A204.1 (cell line): ENCODE measurements around the gene PRPH.
"Not testable (repeated sequence)": the region's sequence is repeated elsewhere in the genome, so short reads cannot be mapped to it uniquely, and the experiment has no call there.

ENCODE experiments used
- FAIRE-seq: peaks from 2 replicates; lab custom pipeline; 2012; peaks lifted over from hg19 to GRCh38; lab: Jason Lieb, UNC

Gene PRPH

DNA sequence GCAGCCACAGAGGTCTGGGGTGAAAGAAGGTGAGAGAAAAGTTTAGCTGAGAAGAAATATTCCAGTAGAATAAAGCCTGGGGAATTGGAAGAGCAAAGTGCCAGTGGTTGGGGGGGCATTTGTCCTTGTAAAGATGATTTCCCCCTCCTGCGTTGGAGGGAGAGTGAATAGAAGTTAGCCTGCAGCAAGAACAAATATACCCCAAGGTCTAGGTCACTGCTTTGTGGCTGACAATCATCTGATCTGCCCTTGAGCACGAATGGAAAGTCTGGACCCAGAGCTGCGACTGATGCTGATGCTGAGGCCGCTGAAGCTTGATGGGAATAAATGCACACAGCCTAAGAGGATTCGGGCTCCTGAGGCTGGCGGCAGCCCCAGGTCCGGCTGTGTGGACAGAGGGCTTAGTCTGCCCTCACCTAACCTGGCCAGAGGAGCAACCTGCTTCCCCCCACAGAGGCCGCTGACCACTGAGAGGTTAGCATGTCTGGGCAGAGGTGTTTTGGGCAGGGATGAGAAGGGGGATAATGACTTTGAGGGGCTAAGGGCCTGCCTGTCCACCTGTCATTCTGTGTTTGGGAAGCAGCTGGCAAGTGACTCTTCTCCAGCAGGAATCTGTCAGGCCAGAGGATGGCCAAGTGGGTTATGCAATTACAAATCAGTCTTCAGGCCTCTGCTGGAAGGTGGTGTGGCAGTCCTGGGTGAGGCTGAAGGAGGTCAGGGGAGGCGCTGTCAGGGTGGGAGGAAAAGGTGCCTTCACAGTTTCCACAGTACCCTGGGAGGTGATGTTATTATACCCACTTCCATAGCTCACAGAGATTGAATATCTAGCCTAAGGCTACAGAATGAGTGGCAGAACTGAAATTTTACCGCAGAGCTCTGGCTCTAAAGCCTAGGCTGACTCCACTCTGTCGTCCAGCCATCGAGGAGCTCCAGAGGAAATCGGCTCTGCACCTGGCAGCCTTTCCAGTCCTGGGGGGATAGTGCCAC lies 18.4 kb upstream of the PRPH start:
- FAIRE-seq, result no peak

DNA sequence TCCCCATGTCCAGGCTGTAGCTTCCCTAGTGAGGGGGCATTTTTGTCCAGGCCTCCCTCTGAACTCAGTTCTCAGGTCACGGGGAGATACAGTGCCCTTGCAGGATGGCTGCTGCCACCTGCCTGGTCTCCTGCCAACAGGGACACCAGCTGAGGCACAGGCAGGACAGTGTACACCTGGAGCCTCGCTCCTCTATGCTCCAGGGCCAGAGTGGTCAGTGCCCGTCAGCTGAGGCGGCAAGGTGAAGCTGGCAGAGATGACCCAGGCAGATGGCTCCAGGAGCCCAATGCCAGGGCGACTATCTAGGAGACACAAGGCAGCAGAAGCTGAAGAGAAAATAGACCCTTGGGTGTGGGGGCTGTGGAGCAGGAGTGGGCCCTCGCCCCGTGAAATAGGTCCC lies 17.5 kb upstream of the PRPH start:
- FAIRE-seq, result no peak

DNA sequence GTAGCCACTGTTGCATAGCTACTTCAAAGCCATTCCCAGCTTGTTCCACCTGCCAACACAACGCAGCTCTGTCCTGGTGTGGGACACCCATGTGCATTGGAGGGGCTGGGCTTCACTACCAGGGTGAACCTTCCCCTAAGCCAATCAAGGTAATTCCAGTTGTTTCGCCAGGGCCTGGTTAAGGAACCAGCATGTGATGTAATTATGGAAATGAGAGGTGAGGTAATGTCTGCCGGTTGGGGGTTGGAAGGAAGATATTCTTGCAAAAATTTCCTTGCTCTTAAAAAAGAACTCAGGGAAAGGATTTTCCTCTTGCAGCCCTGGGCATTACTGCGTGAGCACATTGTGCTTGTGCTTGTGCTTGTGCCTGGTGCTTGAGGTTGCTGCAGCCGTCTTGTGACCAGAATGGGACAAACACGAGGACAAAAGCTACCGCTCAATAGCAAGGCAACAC lies 15.2 kb upstream of the PRPH start:
- no peak for FAIRE-seq

DNA sequence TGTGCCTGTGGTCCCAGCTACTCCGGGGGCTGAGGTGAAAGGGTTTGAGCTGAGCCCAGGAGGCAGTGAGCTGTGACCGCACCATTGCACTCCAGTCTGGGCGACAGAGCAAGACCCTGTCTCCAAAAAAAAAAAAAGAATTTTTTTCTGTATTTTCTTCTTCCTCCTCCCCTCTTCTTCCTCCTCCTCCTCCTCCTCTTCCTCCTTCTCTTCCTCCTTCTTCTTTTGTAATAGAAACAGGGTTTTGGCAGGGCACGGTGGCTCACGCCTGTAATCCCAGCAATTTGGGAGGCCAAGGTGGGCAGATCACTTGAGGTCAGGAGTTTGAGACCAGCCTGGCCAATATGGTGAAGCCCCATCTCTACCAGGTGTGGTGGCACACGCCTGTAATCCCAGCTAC lies 14.4 kb upstream of the PRPH start:
- not testable (repeated sequence) for FAIRE-seq

DNA sequence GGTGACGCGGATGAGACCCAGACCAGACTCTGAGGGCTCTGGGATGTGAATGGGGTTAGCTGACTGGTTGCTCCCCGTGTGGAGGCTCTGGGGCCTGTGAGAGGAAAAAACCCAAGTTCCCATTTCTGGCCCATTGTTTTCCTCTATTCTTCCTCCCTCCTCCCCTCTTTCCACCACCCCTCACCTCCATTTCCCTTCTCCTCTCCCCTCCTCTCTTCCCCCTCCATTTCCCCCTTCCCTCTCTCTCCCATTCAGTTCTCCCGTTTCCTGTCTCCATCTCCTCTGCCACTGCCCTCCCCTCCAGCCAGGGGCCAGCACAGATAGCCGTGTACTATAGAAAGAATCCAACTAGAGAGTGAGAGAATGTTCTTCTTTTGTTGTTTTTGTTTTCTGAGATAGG lies 12.6 kb upstream of the PRPH start:
- no peak for FAIRE-seq

DNA sequence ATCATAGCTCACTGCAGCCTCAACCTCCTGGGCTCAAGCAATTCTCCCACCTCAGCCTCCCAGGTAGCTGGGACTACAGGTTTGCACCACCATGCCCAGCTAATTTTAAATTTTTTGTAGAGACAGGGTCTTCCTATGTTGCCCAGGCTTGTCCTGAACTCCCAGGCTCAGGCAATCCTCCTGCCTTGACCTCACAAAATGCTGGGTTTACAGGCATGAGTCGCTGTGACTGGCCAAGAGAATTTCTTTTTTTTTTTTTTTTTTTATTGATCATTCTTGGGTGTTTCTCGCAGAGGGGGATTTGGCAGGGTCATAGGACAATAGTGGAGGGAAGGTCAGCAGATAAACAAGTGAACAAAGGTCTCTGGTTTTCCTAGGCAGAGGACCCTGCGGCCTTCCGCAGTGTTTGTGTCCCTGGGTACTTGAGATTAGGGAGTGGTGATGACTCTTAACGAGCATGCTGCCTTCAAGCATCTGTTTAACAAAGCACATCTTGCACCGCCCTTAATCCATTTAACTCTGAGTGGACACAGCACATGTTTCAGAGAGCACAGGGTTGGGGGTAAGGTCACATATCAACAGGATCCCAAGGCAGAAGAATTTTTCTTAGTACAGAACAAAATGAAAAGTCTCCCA lies 12.1 kb upstream of the PRPH start:
- not testable (repeated sequence) for FAIRE-seq

DNA sequence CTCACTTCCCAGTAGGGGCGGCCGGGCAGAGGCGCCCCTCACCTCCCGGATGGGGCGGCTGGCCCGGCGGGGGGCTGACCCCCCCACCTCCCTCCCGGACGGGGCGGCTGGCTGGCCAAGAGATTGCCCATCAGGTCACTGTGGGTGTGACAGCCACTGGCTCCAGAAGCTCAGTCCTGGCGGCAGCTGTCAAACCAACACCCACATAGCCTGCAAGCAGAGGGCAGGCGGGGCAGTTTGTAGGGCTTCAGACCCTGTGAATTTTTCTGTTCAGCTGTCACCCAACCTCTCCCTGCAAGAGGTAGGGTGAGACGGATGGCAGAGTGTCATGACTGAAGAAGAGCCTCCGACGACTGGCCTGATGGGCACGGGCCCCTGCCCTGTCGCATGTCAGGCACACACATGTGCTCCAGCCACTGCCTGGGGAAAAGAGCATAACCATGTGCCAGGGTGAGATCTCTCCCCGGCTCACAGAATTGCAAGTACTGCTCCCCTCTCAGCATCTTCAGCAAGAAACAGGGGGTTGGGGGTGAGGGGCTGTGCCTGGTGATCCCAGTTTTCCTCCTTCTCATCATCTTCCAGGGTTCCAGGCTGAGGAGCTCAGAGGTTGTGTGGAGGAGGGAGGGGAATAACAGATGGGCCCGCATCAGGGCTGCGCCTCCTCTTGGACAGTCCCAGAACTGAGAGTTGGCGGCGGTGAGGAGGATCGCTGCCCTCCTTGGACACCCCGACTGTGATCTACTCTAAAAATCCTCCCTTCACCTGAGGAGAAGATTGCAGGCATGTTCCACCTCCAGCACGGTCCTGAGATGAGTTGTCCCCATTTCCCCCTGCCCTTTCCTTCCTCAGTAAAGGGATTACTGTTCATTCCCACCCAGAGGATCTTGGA lies 11.2 kb upstream of the PRPH start:
- no peak for FAIRE-seq

DNA sequence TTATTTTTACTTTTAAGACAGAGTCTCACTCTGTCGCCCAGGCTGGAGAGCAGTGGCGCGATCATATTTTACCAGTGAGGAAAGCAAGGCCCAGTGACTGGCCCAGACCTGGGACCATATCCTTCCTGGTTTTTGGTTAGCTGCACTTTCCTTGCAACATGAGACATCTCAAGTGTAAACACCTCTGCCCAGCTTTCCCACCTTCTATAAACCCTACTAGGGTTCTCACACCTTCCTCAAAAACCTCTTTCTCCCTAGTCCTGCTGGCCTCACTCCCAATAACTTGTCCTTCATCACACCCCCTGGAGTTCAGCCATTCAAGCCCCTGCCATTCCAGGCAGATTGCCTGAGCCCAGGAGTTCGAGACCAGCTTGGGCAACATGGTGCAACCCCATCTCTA lies 10.3 kb upstream of the PRPH start:
- FAIRE-seq, result no peak

DNA sequence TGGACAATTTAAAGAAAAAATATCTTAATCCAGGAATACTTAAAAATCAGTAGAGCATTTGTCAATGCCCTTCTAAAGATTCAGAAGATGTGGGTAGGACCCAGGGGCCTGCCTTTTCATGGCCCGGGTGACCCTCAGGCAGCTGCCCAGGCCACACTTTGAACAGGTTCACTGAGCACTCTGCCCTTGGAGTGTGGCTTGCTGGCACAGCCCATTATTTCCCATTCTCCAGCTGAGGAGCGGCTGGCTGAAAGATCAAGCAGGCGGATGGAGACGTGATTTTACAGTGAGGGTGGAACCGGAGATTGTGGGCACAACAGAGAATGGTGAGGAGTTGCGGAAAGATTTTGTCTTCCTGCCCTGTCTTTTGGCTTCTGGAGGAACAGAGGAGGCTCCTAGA lies 7.1 kb upstream of the PRPH start:
- no peak for FAIRE-seq

DNA sequence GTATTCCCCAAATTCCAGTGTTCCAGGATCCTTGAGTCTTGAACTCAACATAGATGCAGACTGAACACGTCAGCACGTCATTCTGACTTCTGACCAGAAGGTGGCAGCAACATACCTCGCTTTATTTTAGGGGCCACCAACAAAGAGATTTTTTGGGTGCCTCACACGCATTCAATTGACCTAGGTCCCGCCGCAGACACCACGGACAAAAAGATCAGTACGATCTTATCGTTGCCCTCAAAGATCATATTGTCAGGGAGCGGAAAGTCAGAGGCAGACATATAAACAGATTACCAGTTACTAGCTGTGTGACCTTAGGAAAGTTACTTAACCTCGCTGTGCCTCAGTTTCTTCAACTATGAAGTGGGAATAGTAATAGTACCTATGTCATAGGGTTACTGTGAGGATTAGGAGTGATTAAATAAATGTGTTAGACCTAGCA lies 6.5 kb upstream of the PRPH start:
- peak; percentile 93 for FAIRE-seq

DNA sequence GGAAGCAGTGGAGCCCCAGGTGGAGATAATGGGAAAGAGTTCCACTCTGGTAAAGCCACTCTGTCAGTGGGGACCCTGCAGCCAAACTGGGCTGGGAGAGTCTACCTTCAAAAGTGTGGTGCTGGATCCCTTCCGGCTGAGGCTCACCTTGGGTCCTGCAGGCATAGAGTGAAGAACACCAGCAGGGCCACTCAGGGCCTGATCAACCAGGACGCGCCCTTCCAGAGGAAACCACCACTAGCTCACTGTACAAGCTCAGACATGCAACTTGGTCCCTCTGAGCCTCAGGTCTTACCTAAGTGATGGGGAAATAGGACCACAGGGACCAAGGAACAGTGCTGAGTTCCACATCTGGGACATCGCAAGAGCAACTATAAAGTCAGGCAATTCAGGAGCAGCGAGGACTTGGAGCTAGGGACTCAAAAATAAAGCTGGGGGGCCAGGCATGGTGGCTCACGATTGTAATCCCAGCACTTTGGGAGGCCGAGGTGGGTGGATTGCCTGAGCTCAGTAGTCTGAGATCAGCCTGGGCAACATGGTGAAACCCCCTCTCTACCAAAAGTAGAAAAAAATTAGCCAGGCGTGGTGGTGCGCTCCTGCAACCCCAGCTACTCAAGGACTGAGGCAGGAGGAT lies 5.9 kb upstream of the PRPH start:
- FAIRE-seq, result no peak

DNA sequence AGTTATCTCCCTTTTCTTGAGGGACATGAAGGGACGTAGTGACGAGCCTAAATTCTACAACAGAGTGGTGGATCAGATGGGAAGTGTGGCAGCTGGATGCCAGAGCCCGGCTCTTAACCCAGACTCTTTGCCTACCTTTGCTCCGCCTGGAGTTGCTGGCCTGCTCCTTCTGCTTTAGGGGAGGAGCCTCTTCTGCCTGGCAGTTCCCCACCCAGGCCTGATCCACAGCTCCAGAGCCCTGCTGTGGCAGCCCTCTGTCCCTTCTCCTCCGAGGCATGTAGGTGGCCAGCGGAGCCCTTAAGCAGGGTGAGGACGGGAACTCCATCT lies 2.3 kb upstream of the PRPH start:
- no peak for FAIRE-seq

DNA sequence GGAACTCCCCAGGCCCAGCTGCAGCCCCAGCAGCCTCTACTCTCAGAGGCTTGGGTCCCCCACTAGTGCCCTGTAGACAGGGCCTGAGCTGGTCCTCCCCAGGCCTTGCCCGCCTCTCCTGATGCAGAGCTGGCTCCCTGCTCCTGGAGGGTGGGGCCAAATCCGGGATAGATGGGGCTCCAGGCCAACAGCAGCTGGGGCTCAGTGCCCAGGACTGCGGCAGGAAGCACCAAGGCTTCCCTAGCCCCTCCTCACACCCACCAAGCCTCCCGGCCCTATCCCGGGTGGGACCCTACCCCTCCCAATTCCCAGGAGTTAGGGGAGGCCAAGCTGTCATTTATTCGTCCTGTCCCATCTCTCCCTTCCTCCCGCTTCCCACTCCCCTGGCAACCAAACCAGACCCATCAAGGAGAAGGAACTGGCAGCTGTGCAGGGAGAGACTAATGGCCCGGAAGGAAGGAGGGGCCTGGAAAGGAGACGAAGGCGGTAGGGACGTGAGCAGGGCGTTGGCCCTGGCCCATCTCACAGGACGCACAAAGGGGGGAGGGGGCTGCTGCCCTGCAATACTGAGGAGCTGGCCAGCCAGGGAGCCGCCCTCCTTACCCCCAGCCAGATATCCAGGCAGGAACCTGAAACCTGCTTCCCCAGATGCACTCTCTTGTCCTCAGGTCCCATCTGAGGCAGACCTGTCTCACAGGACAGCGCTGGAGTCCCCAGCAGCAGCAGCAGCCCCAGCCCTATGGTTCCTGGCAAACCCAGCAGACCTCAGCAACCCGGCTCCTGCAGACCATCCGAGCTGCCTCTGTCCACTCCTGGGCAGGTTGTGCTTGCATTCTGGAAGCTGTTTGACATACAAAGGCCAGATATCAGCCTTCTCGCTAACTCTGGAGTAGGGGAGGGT lies 1.6 kb upstream of the PRPH start:
- FAIRE-seq, result no peak

DNA sequence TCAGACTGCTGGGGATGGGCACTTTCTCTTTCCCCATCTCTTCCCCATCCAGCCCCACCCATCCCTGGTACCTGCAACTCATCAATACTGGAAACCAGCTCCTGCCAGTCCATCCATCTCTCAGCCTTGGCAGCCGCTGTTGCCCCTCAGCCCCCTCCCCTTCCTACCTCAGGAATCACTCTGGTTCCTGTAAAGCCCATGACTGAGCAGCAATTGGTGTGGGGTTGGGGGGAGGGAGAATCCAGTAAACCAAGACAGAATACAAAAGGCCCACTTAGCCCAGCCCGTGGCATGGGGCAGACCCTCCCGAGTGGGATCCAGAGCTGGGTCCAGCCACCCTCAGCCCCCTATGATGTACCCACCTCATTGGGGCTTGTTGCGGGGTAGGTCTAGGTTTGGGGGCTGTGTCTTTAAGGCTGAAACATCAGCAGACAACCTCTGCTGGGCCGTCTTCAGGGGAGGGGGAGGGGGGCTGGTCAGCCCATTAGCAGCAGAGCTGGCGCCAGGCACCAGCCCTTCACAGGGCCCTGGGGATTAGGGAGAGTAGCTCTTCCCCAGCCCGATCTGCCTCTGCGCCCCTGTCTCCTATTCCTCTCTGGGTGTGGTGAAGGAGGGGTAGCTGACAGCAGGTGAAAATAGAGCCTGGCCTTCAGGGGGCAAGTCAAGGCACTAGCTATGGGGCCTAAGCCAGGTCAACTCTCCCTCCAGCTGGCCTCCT lies 702 bp upstream of the PRPH start:
- FAIRE-seq, result no peak

DNA sequence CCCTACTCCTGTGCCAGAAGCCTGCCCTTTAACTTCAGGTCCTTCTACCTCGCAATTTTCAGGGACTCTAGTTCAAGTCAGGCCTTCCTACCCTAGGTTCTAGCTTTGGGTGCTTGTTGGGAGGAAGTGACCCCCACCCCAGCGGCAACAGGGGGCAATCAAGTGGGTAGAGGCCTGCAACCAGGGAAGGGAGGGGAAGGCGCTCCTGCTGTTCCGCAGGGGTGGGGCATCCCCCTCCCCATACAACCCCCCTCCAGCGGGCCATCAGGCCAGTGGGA lies 204 bp upstream of the PRPH start:
- FAIRE-seq, result no peak

DNA sequence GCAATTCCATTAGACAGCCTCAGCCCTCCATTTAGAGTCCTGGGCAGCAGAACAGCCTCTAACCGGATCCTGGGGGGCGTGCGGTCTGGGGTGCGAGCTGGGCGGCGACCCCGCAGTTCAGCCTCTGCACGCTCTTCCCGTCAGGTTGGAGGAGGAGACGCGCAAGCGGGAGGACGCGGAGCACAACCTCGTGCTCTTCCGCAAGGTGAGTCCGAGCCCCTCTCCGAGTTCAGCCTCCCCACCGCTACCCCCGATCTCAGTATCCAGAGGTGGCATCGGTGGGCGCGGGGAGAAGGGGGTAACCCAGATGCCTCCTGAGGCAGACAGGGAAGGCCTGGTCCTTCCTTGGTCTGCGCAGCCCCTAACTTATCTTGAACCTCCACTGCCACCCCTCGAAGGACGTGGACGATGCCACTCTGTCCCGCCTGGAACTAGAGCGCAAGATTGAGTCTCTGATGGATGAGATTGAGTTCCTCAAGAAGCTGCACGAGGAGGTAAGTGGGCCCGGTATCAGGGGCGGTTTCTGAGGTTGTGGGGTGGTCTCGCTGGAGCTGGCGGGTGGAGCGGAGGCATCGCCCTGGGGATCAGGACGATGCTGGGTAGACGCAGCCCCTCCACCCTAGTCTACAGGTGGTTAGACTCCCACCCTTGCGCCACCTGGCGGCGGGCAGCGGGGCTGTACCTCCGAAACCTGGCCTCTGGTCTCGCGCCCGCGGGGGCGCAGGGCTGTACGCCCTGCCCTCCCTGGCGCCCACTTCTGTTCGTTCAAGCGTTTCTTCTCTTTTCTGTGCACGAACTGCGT lies 1.3 kb downstream of the PRPH start:
- no peak for FAIRE-seq

DNA sequence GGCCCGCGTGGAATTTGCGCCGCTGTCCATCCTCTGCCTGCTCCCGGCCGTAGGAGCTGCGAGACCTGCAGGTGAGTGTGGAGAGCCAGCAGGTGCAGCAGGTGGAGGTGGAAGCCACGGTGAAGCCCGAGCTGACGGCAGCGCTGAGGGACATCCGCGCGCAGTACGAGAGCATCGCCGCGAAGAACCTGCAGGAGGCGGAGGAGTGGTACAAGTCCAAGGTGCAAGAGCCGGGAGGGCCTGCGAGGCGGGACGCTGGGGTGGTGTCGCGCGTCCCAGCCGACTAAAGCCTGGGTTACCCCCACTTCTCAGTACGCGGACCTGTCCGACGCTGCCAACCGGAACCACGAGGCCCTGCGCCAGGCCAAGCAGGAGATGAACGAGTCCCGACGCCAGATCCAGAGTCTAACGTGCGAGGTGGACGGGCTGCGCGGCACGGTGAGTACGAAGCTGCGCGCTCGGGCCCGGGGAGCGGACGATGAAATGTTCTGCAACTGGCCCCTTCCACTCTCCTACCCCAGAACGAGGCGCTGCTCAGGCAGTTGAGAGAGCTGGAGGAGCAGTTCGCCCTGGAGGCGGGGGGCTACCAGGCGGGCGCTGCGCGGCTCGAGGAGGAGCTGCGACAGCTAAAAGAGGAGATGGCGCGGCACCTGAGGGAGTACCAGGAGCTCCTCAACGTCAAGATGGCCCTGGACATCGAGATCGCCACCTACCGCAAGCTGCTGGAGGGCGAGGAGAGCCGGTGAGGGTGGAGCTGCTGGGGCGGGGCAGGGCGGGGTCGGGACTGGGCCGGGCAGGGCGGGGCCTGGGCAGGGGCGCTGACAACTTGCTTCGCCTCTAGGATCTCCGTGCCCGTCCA lies 2.1 kb downstream of the PRPH start:
- FAIRE-seq, result no peak

DNA sequence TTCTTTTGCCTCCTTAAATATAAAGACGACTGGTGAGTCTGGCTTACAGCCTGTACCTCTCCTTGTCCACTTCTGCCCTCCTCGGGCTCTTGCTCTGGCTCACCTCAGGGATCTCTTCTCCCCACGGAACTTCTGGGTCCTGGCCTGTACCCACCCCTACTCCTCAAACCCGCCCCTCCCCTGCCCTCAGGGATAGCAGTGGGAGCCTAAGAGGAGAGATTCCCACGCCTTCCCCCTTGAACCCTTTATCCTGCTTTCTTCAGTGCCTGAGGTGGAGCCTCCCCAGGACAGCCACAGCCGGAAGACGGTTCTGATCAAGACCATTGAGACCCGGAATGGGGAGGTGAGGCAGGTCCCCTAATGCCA lies 2.7 kb downstream of the PRPH start:
- no peak for FAIRE-seq

DNA sequence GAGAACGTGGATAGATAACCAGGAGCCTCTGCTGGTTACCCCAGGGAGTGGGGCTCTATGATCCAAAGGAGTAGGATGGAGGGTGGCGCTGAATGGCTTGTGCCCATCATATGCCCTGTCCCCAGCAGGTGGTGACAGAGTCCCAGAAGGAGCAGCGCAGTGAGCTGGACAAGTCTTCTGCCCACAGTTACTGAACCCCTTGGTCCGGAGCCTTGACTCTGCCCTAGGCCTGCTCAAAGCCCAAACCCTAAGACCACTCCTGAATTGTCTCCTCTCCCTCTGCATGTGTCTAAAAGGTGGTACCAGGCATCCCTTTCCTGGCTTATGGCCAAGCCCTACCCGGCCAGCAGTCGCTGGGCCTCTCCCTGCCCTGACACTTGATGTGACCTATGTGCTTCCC lies 3.2 kb downstream of the PRPH start:
- no peak for FAIRE-seq
